ENCODE results near the gene RGL2. TPM values are rescaled to one million over a fixed set of nuclear protein-coding genes. Genes with fewer than 3 reads are reported as not detected.

RGL2 gene
- total and polyA plus RNA-seq, 2 of the 13 experiments (the other 11 are each of a cell fraction or from before 2014, with no cell fraction given): 22.9 to 47.4 TPM

GRCh38 chr6:33247977-33248642, 50.6 kb downstream of the RGL2 start (continued):
- no peak for TF ChIP-seq HES4 (CRISPR knock-in tag; IDR thresholded peaks at IDR 0.05; ENCODE audit: borderline replicate concordance)
- TF ChIP-seq SALL2 (CRISPR knock-in tag; IDR thresholded peaks at IDR 0.05): peak; percentile 29; the same call in 1 of the 2 replicates
- peak; percentile 65 for TF ChIP-seq SALL1 (CRISPR knock-in tag; IDR thresholded peaks at IDR 0.05)
- no peak for TF ChIP-seq PBX3 (CRISPR knock-in tag; IDR thresholded peaks at IDR 0.05; ENCODE audit: borderline replicate concordance)
- peak; percentile 57; the same call in 1 of the 2 replicates for TF ChIP-seq RFXAP (CRISPR knock-in tag; IDR thresholded peaks at IDR 0.05; ENCODE audit: borderline replicate concordance)

GRCh38 chr6:33243476-33243875, 55.3 kb downstream of the RGL2 start:
- ChIA-PET CTCF (ENCODE audit: low intra/inter-chr PET ratio, low total read pairs) (no interaction called here), POLR2A (no interaction called here)
- Histone ChIP-seq H2AFZ (ENCODE audit: low read length) (no peak overlapping the region), H3K9ac (ENCODE audit: insufficient read depth, low read depth, low read length) (no peak overlapping the region), H3K79me2 (ENCODE audit: insufficient read depth, low read length) (no peaks in the 10 kb centered on the region), H3K27ac (ENCODE audit: extremely low read length, insufficient read depth, low read length) (no peak overlapping the region), H3K4me3 (replicated peaks in 1 of 3; ENCODE audit: insufficient read depth in 1 of 3, low read depth in 2 of 3, low read length in 3 of 3) (no peak overlapping the region), H3K4me1 (ENCODE audit: insufficient read depth, low read length) (peaks cover 6% of the 10 kb centered on the region), H3K9me3 (ENCODE audit: low read length) (no peaks in the 10 kb centered on the region), H4K20me1 (ENCODE audit: insufficient read depth, low read length) (no peaks in the 10 kb centered on the region), H3K36me3 (replicated peaks in 1 of 2; ENCODE audit: control insufficient read depth in 1 of 2, insufficient read depth in 2 of 2, low read length in 2 of 2) (no peaks in the 10 kb centered on the region), H3K27me3 (ENCODE audit: control insufficient read depth in 1 of 2, insufficient read depth in 2 of 2, low read length in 2 of 2) (peaks cover 0 to 28% of the 10 kb centered on the region in 2 experiments; a peak in 3 of 5 replicates), H3K4me2 (ENCODE audit: low read depth, low read length) (no peak overlapping the region)
- intact Hi-C loops (cut with micrococcal nuclease; ENCODE audit: unreplicated experiment) (no loop called here), in situ Hi-C loops (cut with HindIII; ENCODE audit: extremely low pct_ligation_motif_present, low pct_unique_long_range_greater_than_20kb) (no loop called here)
- ATAC-seq (no peak), DNase-seq (ENCODE audit: low spot score) (no peak), FAIRE-seq (no peak)
- no TSS peak for BruUV-seq (replicated peaks)
- WGBS (ENCODE audit: low lambda C conversion rate): 22% methylated on average over 1 of the region's 1 CpG
- TF ChIP-seq ATM (IDR thresholded peaks at IDR 0.05; ENCODE audit: borderline replicate concordance) (no peak), CENPT (CRISPR knock-in tag; IDR thresholded peaks at IDR 0.05; ENCODE audit: low read depth) (no peak), ARID2 (CRISPR knock-in tag; IDR thresholded peaks at IDR 0.05; ENCODE audit: borderline replicate concordance) (no peak), ZNF773 (CRISPR knock-in tag; IDR thresholded peaks at IDR 0.05; ENCODE audit: borderline replicate concordance) (no peak), ZMAT5 (CRISPR knock-in tag; IDR thresholded peaks at IDR 0.05; ENCODE audit: borderline replicate concordance, low read depth) (no peak), HOXA7 (CRISPR knock-in tag; IDR thresholded peaks at IDR 0.05) (no peak), ZNF30 (CRISPR knock-in tag; IDR thresholded peaks at IDR 0.05) (no peak), ZNF879 (CRISPR knock-in tag; IDR thresholded peaks at IDR 0.05) (no peak), MYNN (CRISPR knock-in tag; IDR thresholded peaks at IDR 0.05; ENCODE audit: low read depth) (no peak), HDAC6 (IDR thresholded peaks at IDR 0.05; ENCODE audit: low read depth, low read length) (no peak), HINFP (CRISPR knock-in tag; IDR thresholded peaks at IDR 0.05; ENCODE audit: low read depth) (no peak), RFX1 (IDR thresholded peaks at IDR 0.05) (no peak)
- TF ChIP-seq, protein P1, sequence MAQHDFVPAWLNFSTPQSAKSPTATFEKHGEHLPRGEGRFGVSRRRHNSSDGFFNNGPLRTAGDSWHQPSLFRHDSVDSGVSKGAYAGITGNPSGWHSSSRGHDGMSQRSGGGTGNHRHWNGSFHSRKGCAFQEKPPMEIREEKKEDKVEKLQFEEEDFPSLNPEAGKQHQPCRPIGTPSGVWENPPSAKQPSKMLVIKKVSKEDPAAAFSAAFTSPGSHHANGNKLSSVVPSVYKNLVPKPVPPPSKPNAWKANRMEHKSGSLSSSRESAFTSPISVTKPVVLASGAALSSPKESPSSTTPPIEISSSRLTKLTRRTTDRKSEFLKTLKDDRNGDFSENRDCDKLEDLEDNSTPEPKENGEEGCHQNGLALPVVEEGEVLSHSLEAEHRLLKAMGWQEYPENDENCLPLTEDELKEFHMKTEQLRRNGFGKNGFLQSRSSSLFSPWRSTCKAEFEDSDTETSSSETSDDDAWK (CRISPR knock-in tag; IDR thresholded peaks at IDR 0.05): no peak
- TF ChIP-seq, protein P2, sequence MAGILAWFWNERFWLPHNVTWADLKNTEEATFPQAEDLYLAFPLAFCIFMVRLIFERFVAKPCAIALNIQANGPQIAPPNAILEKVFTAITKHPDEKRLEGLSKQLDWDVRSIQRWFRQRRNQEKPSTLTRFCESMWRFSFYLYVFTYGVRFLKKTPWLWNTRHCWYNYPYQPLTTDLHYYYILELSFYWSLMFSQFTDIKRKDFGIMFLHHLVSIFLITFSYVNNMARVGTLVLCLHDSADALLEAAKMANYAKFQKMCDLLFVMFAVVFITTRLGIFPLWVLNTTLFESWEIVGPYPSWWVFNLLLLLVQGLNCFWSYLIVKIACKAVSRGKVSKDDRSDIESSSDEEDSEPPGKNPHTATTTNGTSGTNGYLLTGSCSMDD (CRISPR knock-in tag; IDR thresholded peaks at IDR 0.05): no peak

All from HepG2 (cell line).